Superior temporal gyrus (tissue), 1 donor: ENCODE results near the gene CDSN.

Experiments
- DNase-seq: peaks from one replicate; pipeline ENCODE4 v3.0.0-alpha.2; 2016; ENCODE audit errors: extremely low spot score

CDSN gene

DNA sequence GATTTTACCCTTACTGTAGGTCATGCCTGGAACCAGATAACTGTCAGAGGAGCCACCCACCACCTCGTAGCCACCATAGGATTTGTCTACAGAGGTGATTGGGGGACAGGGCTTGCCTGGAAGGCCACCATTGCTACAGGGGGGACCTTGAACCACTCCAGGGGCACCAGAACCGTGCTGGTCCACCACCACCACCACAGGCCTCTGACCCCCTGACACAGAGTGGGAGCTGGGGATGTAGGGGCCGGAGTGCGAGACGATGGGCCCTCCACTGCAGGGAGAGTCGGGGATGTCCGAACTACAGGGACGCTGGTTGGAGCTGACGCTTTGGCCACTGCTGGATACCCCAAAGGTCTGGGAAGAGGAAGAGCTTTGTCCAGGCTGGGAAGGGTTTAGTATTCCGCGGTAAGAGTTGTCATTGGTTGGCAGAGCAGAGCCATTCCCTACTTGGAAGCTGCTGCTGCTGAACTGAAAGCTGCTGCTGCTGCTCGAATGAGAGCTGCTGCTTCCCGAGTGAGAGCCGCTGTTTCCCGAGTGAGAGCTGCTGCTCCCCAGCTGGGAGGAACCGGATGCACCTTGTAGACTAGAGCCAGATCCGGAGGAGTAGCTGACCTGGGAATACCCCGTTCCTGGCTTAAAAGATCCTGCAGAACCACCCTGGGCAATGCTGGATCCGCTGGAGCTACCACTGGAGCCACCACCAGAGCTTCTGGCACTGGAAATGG, 3.4 kb downstream of the CDSN start:
- DNase-seq, result no peak

- DNase-seq, result no peak
These were observed 4.2 kb downstream of the CDSN start for GRCh38 chr6:31115941-31116560.

- peak; percentile 76 for DNase-seq
These were observed 5.0 kb downstream of the CDSN start for GRCh38 chr6:31114970-31115849.

DNA sequence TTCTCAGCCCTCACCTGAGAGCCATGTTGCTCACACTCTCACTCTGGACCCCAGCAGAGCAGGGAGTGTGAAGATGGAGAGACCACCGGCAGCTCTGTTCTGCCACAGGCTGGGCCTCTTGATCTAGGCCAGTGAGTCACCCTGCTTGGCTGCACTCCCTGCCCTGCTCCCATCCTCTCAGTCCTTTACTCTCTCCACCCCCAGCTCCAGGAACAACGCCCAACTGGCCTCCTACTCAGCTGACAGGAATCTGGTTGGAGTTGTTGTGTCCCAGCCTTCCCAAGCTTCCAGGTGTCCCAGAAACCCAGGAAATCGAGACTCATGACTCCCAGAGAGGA, 5.7 kb downstream of the CDSN start, which contains the start of gene PSORS1C1:
PSORS1C1 (plus strand) TSS at position 260 of the 338 bp plus-strand sequence. CDS start 14,833 bp downstream, outside the sequence.
- peak; percentile 62 for DNase-seq

DNA sequence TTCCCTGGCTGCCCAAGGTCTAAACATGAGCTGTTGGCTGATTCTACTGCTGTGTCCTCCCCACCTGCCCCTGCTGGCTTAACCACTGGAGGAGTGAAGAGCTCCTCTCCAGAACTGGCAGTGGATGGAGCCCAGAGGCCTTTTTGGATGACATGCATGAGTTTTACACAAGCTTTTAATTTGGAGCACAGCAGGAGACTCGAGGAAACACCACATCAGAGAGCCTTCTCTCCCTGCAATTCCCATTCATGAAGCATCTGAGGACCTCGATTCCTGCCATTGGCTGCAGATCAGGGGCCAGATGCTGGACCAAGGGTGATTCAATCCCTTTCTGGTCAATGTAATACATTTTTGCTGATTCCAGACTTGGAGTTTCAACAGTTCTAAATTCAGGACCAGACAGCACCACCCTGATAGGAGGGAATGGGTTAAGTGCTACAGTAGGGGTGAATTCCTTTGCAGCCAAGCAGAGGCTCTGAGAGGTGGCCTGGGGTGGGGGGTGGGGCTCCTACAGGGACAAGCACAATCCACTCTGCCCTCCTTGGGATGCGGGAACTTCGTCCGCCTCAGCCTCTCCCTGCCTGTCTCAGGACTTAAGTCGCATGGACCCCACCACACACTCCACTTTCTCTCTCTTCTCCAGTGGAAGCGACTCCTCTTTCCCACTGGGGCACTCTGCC, 6.2 kb downstream of the CDSN start:
- no peak for DNase-seq

- DNase-seq, result no peak
These were observed 7.8 kb downstream of the CDSN start, which contains the start of gene C6orf15 for GRCh38 chr6:31112478-31112877. C6orf15 (minus strand) TSS chr6:31112575; CDS start chr6:31112555, 20 bp downstream.

- DNase-seq, result no peak
These were observed 8.5 kb downstream of the CDSN start for GRCh38 chr6:31111712-31112111.

GRCh38 chr6:31110825-31111582, 9.2 kb downstream of the CDSN start:
- DNase-seq, result no peak

GRCh38 chr6:31107052-31107451, 13.2 kb downstream of the CDSN start:
- DNase-seq, result no peak

DNA sequence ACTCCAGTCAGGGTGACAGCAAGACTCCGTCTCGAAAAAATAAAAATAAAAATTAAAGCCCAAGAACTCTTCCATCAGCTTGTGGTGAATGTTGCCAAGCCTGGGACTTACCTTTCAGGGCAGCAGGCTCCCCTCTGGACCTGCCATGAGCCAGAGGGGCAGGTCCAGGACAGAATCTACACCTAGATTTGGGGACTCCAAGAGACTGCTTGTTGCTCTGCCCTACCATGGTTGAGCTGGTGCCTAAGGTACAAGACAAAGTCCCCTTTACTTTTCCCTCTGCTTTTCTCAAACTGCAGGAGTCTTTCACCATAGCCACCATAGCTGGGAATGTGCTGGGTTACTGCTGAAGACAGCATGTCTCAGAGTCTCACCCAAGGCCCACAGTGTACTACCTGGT, 17.1 kb downstream of the CDSN start:
- no peak for DNase-seq

DNA sequence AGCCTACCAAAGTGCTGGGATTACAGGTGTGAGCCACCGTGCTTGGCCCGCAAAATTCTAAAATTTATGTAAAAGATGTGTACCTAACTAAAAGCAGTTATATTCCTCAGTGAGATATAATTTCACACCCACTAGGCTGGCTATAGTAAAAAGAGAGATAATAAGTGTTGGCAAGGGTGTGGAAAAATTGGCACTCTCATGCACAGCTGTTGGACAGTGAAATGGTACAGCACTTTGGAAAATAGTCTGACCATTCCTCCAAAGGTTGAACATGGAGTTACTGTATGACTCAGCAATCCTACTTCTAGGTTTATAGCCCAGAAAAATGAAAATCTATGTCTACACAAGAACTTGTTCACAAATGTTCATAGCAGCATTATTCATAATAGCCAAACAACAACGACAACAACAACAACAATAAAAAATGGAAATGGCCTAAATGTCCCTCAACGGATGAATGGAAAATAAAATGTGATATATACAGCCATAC, 21.8 kb downstream of the CDSN start:
- no peak for DNase-seq

DNA sequence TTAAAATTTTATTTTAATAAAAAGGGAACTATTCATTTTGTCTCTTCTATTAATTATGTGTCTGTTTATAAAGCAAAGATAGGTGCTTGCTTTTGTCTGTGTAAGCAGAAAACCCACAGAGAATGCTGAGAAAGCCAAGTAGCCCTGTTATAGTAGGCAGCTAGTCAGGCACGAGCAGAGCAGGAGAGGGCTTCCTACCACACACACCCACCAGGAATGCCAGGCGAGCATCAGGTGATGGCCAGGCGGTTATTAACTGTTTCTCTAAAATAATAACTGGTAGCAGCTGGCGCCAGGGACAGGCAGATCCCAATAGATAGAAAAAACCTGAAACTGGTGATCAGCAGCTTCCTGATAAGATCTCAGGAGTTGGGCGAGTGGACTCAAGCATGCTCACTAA, 23.6 kb downstream of the CDSN start:
- DNase-seq, result no peak

GRCh38 chr6:31096215-31096614, 24.0 kb downstream of the CDSN start:
- no peak for DNase-seq

GRCh38 chr6:31094389-31094881, 25.8 kb downstream of the CDSN start:
- DNase-seq, result no peak

DNA sequence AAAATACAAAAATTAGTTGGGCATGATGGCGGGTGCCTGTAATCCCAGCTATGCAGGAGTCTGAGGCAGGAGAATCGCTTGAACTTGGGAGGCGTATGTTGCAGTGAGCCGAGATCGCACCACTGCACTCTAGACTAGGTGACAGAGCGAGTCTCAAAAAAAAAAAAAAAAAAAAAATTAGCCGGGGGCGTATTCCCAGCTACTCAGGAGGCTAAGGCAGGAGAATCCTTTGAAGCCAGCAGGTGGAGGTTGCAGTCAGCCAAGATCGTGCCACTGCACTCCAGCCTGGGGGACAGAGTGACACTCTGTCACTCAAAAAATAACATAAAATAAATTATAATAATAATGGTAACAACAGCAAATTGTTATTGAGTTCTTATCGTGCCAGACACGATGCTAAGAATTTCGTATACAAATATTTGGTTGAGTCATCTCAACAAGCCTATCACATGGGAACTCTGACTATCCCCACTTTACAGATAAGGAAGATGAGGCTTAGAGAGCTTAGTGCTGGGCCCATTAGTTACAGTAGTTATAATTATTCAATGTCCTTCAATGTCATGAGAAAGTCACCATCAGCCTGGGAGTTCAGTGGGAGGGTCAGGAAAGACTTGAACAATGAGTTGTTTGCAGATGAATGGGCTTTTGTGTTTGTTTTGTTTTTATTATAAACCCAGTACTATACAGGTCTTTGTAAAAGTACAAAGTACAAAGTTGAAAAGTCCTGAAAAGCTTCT, 27.3 kb downstream of the CDSN start:
- DNase-seq, result peak; percentile 57

DNA sequence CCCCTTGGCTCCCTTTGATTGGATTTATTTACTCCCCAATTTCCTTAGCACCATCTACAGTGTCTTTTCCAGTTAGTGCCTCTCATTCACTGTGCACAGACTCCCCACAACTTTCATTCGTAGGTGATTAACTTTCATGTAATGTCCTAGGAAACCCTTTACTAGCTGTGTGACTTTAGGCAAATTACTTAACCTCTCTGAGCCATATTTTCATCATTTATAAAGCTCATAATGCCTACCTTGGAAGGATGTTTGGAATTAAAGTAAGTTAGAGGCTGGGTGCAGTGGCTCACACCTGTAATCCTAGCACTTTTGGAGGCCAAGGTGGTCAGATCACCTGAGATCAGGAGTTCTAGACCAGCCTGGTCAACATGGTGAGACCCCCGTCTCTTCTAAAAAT, 28.0 kb downstream of the CDSN start:
- no peak for DNase-seq

DNA sequence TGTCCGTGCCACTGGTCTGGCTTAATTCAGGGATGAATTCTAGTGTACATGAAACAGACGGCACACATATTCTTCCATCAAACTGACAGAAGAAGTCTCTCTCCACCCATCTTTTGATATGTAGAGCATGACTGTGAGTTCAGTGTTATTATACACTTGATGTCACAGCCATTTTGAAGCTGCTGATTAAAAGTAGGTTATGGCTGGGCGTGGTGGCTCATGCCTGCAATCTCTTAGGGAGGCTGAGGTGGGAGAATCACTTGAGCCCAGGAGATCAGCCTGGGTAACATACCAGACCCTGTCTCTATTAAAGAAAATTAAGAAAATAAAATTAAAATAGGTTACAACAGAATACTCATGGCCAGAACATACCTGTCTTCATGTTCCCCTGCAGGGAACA, 28.6 kb downstream of the CDSN start:
- no peak for DNase-seq

DNA sequence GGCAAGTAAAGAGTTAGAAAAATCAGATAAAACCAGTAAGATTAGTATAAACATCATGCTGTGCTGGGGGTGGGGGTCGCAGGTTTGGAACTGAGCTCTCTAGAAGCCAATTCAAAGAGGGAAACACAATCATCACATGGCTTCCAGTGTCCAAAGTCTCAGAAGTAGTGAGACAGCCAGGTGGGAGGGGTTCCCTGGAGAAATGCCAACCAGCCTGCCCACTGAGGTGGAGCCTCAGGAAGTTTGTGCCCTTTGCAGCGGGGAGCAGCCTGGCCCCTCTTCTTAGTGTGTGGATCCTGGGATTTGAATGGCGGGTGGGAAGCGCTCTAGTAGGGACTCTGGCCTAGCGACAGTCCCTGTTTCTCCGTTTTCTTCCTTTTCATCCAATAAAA, 29.3 kb downstream of the CDSN start:
- no peak for DNase-seq

- DNase-seq, result no peak
These were observed 29.8 kb downstream of the CDSN start for GRCh38 chr6:31090275-31090972.
